ENCODE results near the gene HPD. TPM values are rescaled to one million over a fixed set of nuclear protein-coding genes. Genes with fewer than 3 reads are reported as not detected.

The HPD gene
- total RNA-seq, 1 experiment from 2014 or later = not detected

DNA sequence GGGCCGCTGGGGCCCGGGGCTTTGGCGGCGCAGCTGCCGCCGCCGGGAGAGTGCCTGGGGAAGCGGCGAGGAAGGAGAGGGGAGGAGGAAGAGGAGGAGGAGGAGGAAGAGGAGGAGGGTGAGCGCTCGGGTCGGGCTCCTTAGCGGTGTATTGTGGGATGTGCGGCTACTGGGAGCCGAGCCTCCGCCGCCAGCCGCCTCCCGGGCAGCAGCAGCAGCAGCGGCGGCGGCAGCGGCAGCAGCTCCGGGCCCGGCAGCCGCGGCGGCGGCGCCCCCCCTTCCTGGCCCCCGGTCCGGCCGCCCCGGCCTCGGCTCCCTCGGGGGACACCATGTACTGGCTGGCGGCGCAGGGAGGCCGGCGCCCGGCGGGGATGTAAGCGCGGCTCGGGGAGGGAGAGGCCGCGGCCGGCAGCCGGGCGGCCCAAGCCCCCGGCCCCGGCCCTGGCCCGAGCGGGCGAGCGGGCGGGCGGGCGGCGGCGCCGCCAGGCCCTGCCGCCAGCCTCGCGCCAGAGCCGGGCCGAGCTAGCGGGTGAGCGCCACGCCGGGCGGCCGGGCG lies 54.7 kb downstream of the HPD start, which contains the start of gene SETD1B:
Gene SETD1B (plus strand): TSS at position 149 of the 556 bp plus-strand sequence. CDS start 729 bp downstream, outside the sequence.
- Histone ChIP-seq H3K4me1 (ENCODE audit: insufficient read depth, low read length) (peaks cover 32% of the 10 kb centered on the region), H3K36me3 (ENCODE audit: low read depth, low read length) (peaks cover 11% of the 10 kb centered on the region; the same call in 1 of the 2 replicates), H3K9me3 (ENCODE audit: low read length) (no peaks in the 10 kb centered on the region), H3F3A (ENCODE audit: low read length, unreplicated experiment) (no peaks in the 10 kb centered on the region), H3K27ac (ENCODE audit: low read length) (peak within 1 kb of the TSS; percentile 99), H4K20me1 (ENCODE audit: low read length) (peaks cover 4% of the 10 kb centered on the region; the same call in 1 of the 2 replicates), H3K27me3 (ENCODE audit: low read length) (no peaks in the 10 kb centered on the region), H3K9me2 (replicated peaks; ENCODE audit: low read length) (no peaks in the 10 kb centered on the region), H3K4me3 (ENCODE audit: low read length) (peak within 1 kb of the TSS; percentile 80), H2AFZ (ENCODE audit: low read length) (peak within 1 kb of the TSS; percentile 95), H3K79me2 (ENCODE audit: low read length) (peaks cover 81% of the 10 kb centered on the region), H3K4me2 (ENCODE audit: low read length) (peak within 1 kb of the TSS; percentile 93), H3K9ac (ENCODE audit: low read length) (peak within 1 kb of the TSS; percentile 99)
- DNase-seq = peak; percentile 51
- no peak for TF ChIP-seq EZH2phosphoT487 (IDR thresholded peaks at IDR 0.05; ENCODE audit: borderline replicate concordance, low read length)
- no peak for TF ChIP-seq EZH2 (IDR thresholded peaks at IDR 0.05; ENCODE audit: low read length, unreplicated experiment)
- TF ChIP-seq, protein P1, sequence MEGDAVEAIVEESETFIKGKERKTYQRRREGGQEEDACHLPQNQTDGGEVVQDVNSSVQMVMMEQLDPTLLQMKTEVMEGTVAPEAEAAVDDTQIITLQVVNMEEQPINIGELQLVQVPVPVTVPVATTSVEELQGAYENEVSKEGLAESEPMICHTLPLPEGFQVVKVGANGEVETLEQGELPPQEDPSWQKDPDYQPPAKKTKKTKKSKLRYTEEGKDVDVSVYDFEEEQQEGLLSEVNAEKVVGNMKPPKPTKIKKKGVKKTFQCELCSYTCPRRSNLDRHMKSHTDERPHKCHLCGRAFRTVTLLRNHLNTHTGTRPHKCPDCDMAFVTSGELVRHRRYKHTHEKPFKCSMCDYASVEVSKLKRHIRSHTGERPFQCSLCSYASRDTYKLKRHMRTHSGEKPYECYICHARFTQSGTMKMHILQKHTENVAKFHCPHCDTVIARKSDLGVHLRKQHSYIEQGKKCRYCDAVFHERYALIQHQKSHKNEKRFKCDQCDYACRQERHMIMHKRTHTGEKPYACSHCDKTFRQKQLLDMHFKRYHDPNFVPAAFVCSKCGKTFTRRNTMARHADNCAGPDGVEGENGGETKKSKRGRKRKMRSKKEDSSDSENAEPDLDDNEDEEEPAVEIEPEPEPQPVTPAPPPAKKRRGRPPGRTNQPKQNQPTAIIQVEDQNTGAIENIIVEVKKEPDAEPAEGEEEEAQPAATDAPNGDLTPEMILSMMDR (conservative IDR thresholded peaks at IDR 0.05; ENCODE audit: low read depth, low read length) = no peak
- BruUV-seq (replicated peaks) = no TSS peak
- ChIA-PET POLR2A (ENCODE audit: unreplicated experiment) (interaction anchor here (1.3 kb wide), 1 partner anchor 20 kb away, joined by 5 read pairs; no protein-coding TSS in a partner anchor), CTCF (interaction anchor here (0.7 kb wide), 1 partner anchor 10 kb away, joined by 6 read pairs; no protein-coding TSS in a partner anchor)
- intact Hi-C loops (cut with micrococcal nuclease) = no loop called here
- ATAC-seq = peak; percentile 3

DNA sequence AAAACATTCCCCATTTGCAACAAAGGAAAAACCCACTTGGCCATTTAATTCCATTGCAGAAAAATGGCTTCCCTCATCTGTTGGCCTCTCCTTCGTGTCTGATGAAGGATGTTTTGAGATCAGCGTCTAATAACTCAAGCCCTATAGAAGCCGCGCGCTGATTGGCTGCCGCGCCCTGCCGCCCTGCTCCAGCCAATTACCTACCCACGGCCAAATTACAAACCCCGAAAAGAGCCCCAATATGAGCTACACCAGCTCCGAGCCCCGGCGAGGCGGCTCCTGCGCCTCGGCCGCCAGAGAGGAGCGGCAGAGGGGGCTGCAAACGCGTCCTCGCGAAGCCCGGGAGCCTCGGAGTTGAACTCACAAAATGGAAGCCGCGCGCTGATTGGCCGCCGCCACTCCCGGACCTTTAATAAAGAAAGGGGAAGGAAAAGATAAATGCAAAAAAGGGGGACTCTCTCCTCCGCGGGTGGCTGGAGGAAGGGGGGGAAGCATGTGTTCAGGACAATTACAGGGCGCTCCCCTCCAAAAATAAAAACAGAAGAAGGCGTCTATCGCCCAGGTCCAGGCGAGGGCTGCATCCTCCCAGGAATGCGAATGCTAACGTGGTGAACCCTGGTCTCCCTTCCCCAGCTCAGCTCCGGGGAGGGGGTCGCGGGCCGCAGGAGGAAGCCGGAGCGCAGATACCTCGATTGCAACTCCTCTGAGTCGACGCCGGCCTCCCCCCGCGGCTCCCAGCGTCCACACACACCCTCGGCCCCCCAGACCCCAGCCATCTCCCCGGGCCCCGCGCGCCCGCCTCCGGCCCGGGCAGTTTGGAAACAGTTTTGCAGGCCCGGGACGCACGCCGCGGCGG lies 55.6 kb downstream of the HPD start:
- Histone ChIP-seq H3K27me3 (ENCODE audit: low read length) (no peaks in the 10 kb centered on the region), H3K27ac (ENCODE audit: low read length) (peak overlapping the region; percentile 99), H3K4me1 (ENCODE audit: insufficient read depth, low read length) (peaks cover 40% of the 10 kb centered on the region), H2AFZ (ENCODE audit: low read length) (peak overlapping the region; percentile 95), H3K79me2 (ENCODE audit: low read length) (peaks cover 81% of the 10 kb centered on the region), H3K4me3 (ENCODE audit: low read length) (peak overlapping the region; percentile 80), H3F3A (ENCODE audit: low read length, unreplicated experiment) (no peaks in the 10 kb centered on the region), H4K20me1 (ENCODE audit: low read length) (peaks cover 4% of the 10 kb centered on the region; the same call in 1 of the 2 replicates), H3K9me2 (replicated peaks; ENCODE audit: low read length) (no peaks in the 10 kb centered on the region), H3K36me3 (ENCODE audit: low read depth, low read length) (peaks cover 4% of the 10 kb centered on the region; the same call in 1 of the 2 replicates), H3K4me2 (ENCODE audit: low read length) (peak overlapping the region; percentile 93), H3K9me3 (ENCODE audit: low read length) (no peaks in the 10 kb centered on the region), H3K9ac (ENCODE audit: low read length) (peak overlapping the region; percentile 99)
- peak; percentile 20 for ATAC-seq
- DNase-seq = peak; percentile 93
- ChIA-PET CTCF (interaction anchor here (0.6 to 1.5 kb wide), 3 partner anchors 9 to 276 kb away, joined by 3 to 7 read pairs (median 6); partner anchors contain the start of genes MLXIP and RHOF), POLR2A (ENCODE audit: unreplicated experiment) (interaction anchor here (0.6 to 1.3 kb wide), 3 partner anchors 19 to 211 kb away, joined by 3 to 16 read pairs (median 5); no protein-coding TSS in a partner anchor)
- TF ChIP-seq EZH2phosphoT487 (IDR thresholded peaks at IDR 0.05; ENCODE audit: borderline replicate concordance, low read length) = no peak
- TF ChIP-seq EZH2 (IDR thresholded peaks at IDR 0.05; ENCODE audit: low read length, unreplicated experiment) = no peak
- TF ChIP-seq, protein P1 (conservative IDR thresholded peaks at IDR 0.05; ENCODE audit: low read depth, low read length) = no peak
- intact Hi-C loops (cut with micrococcal nuclease) = no loop called here
- TSS peak; percentile 25 for BruUV-seq (replicated peaks)
